ENCODE results near the gene XAB2. TPM values are rescaled to one million over a fixed set of nuclear protein-coding genes. Genes with fewer than 3 reads are reported as not detected.

Gene XAB2
- total RNA-seq, 1 donor from 2014 or later = 23.4 TPM

DNA sequence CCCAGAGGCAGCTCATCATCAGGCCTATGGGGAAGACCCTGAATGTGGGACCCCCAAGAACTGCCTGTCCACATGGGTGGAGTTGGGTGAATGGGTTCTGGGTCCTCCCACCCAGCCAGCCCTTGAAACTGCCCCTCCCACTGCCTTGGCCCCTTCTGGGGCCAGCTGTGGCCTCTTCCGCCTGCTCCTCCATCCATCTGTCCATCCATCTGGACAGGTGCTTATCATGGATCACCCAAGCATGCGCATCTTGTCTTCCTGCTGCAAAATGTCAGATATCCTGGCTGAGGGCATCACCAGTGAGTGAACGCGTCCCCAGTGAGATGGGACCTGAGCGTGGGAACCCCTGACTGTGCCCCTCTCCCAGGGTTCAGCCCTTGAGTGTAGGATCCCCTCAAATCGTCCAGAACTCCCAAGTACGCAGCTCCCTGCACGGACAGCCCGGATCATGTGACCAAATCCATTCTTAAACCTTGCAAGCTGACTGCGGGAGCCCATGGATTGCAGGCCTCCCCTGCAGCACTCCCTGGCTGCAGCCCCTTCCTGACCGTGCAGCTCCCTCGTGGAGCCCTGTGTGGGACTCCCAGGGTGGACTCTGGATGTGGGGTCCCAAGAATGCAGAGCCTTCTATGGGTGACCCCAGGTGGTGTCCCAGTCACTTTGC is 9.6 kb upstream of the XAB2 start:
- H3K36me3 ChIP-seq (ENCODE audit: control insufficient read depth, insufficient read depth, low read length) = peaks cover 12% of the 10 kb centered on the region
- FAIRE-seq (no peak), DNase-seq (ENCODE audit: low read depth) (no peak)
- TF ChIP-seq, protein P1, sequence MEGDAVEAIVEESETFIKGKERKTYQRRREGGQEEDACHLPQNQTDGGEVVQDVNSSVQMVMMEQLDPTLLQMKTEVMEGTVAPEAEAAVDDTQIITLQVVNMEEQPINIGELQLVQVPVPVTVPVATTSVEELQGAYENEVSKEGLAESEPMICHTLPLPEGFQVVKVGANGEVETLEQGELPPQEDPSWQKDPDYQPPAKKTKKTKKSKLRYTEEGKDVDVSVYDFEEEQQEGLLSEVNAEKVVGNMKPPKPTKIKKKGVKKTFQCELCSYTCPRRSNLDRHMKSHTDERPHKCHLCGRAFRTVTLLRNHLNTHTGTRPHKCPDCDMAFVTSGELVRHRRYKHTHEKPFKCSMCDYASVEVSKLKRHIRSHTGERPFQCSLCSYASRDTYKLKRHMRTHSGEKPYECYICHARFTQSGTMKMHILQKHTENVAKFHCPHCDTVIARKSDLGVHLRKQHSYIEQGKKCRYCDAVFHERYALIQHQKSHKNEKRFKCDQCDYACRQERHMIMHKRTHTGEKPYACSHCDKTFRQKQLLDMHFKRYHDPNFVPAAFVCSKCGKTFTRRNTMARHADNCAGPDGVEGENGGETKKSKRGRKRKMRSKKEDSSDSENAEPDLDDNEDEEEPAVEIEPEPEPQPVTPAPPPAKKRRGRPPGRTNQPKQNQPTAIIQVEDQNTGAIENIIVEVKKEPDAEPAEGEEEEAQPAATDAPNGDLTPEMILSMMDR (IDR thresholded peaks at IDR 0.05; ENCODE audit: insufficient read depth, low read length, severe bottlenecking) = no peak
- H3K27me3 ChIP-seq (ENCODE audit: control insufficient read depth, insufficient read depth, low read length) = no peaks in the 10 kb centered on the region
- no peak overlapping the region for H3K4me3 ChIP-seq (ENCODE audit: low read depth, low read length)

DNA sequence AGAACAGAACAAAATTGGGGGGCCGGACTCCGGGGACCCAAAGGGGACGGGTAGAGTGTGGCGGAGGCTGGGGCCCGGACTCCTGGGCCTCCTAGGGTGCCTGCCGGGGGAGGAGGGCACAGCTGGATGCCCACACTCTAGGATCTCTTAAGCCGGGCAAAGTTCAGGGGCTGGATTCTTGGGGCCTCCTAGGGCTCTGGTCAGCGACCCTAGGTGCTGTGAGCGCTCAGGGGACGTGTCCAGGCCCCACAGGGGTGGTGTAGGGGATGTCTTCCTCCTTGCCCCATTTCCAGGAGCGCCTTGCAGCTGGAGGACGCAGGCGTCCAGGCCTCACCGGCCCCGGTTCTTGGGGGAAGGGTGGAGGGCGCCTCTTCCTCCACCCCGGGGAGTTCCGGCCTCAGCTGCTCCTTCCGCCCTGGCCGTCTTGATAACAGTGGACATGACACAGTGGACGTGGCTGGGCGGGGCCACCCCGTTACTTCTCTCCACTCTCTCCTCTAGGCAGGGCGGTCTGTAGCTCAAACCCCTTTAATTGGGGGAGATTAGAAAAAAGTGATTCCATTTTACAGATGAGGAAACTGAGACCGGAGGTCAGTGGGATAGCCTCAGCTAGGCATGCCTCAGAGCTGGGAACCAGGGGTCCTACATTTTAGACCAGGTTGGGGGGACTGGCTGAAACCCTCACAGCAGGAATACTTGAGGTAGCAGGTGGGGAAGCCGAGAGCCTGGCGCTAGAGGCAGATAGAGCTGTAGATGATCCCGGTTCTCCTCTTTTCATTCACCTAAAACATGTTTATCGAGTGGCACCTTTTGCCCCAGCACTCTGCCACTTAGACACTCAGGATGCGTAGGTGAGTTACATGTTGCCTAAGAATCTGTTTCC is 8.3 kb upstream of the XAB2 start:
- no peaks in the 10 kb centered on the region for H3K27me3 ChIP-seq (ENCODE audit: control insufficient read depth, insufficient read depth, low read length)
- H3K4me3 ChIP-seq (ENCODE audit: low read depth, low read length) = peak overlapping the region; percentile 79
- TF ChIP-seq, protein P1 (IDR thresholded peaks at IDR 0.05; ENCODE audit: insufficient read depth, low read length, severe bottlenecking) = no peak
- DNase-seq (ENCODE audit: low read depth) (no peak), FAIRE-seq (no peak)
- peaks cover 9% of the 10 kb centered on the region for H3K36me3 ChIP-seq (ENCODE audit: control insufficient read depth, insufficient read depth, low read length)

DNA sequence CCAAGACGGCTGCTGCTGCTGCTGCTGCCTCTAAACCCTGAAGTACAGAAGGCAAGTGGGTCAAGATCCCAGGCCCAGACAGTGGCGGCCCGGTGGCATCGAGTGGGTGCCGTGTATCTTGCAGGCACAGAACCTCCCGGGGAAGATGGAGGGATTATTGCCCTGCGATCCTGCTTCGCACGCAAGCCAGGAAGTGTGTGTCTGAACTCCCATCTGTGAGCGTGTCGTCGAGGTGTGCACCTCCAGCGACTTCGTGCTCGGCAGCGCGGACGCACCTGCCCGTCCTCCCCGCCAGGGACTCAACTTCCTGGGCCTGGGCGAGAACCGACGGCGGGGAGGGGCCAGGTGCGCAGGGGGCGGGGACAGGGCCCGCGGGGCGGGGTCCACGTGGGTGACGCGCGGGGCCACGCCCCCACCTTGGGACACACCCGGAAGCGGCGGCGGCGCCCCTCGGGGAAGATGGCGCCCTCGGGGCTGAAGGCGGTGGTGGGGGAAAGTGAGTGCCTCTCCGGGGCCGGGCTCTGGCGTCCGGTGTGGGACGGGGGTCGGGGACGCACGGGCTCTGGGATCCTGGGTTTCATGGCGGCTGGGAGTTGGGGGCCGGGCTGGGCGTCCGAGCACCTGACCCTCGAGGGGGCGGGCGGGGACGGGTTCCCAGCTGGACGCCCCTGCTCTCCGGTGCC is 7.5 kb upstream of the XAB2 start, which contains the start of gene STXBP2:
TSS of gene STXBP2 (plus strand) at position 420 of the 683 bp plus-strand sequence. CDS start at position 460, 40 bp downstream.
- FAIRE-seq = no peak
- peak; percentile 47 for DNase-seq (ENCODE audit: low read depth)

DNA sequence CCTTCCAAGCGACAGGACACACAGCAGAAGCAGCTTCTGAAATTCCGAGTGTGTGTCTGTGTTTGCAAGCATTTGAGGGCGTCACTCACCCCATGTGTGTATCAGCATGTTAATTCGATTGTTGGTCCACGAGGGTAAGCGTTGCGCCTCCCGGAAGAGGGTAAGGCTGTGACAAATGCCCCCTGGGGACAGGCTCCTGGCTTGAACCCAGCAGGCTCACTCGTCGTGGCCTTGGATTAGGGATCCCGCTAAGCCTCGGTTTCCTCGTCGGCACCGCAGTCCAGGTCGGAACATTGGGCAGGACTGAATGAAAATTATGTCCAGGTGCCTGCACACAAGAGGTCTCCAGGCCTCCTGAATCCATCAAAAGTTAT is 7.0 kb upstream of the XAB2 start:
- Histone ChIP-seq H3K4me3 (ENCODE audit: low read depth, low read length) (no peak overlapping the region), H3K27me3 (ENCODE audit: control insufficient read depth, insufficient read depth, low read length) (no peaks in the 10 kb centered on the region), H3K36me3 (ENCODE audit: control insufficient read depth, insufficient read depth, low read length) (peaks cover 4% of the 10 kb centered on the region)
- DNase-seq (ENCODE audit: low read depth) = no peak
- FAIRE-seq = no peak
- TF ChIP-seq, protein P1 (IDR thresholded peaks at IDR 0.05; ENCODE audit: insufficient read depth, low read length, severe bottlenecking) = no peak

More for the DNA sequence above, 7.5 kb upstream of the XAB2 start, which contains the start of gene STXBP2:
- H3K36me3 ChIP-seq (ENCODE audit: control insufficient read depth, insufficient read depth, low read length) = peaks cover 4% of the 10 kb centered on the region
- H3K27me3 ChIP-seq (ENCODE audit: control insufficient read depth, insufficient read depth, low read length) = no peaks in the 10 kb centered on the region
- H3K4me3 ChIP-seq (ENCODE audit: low read depth, low read length) = peak within 1 kb of the TSS; percentile 79
- TF ChIP-seq, protein P1 (IDR thresholded peaks at IDR 0.05; ENCODE audit: insufficient read depth, low read length, severe bottlenecking) = no peak

DNA sequence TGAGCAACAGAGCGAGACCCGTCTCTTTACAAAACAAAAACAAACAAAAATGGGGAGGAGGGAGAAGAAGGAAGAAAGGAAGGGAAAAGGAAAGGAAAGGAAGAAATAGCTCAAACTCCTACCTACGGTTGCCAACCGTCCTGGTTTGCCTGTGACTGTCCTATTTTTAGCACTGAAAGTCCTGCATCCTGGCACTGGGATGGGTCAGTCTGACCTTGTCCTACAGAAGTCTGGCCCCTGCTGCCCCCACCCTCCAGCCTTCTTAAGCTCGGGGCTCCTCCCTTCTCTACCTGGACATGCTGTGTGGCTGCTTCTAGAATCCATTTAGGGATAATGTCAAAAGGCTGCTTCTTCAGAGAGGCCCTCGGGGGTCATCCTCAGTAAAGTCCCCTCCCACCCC is 6.3 kb upstream of the XAB2 start:
- no peak overlapping the region for H3K4me3 ChIP-seq (ENCODE audit: low read depth, low read length)
- no peak for FAIRE-seq

More for the DNA sequence above, 6.3 kb upstream of the XAB2 start:
- no peaks in the 10 kb centered on the region for H3K27me3 ChIP-seq (ENCODE audit: control insufficient read depth, insufficient read depth, low read length)
- peaks cover 4% of the 10 kb centered on the region for H3K36me3 ChIP-seq (ENCODE audit: control insufficient read depth, insufficient read depth, low read length)
- TF ChIP-seq, protein P1 (IDR thresholded peaks at IDR 0.05; ENCODE audit: insufficient read depth, low read length, severe bottlenecking) = no peak
- DNase-seq (ENCODE audit: low read depth) = no peak

All from bronchial epithelial cell (primary cell).